Stimulated activated CD4-positive, alpha-beta T cell treated with anti-CD3 and anti-CD28 coated beads, TNF-alpha, amount 100 ng/mL, for 1 hour (primary cell): Measurements from ENCODE around the gene HARBI1.
"Not testable (repeated sequence)": the region's sequence is repeated elsewhere in the genome, so short reads cannot be mapped to it uniquely, and the experiment has no call there.

Experiments used
- DNase-seq, 3 donors: peaks; one replicate each; pipeline ENCODE4 v3.0.0-alpha.2; 2020; ENCODE audit warnings: low read depth in 3 of 3, low spot score in 1 of 3

HARBI1 gene

DNA sequence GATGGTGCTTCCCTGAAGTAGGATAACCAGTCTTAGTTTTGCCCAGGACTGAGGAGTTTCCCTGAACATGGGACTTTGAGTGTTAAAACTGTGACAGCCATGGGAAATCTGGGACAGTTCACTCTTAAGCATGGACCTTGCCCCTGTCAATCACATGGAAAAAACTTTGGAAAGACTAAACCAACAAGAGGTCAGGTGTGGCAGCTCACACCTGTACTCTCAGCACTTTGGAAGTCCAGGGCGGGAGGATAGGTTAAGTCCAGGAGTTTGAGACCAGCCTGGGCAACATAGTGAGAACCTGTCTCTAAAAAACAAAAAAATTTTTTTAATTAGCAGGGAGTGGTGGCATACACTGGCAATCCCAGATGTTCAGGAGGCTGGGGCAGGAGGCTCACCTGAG lies 19.9 kb downstream of the HARBI1 start:
- no peak for DNase-seq

DNA sequence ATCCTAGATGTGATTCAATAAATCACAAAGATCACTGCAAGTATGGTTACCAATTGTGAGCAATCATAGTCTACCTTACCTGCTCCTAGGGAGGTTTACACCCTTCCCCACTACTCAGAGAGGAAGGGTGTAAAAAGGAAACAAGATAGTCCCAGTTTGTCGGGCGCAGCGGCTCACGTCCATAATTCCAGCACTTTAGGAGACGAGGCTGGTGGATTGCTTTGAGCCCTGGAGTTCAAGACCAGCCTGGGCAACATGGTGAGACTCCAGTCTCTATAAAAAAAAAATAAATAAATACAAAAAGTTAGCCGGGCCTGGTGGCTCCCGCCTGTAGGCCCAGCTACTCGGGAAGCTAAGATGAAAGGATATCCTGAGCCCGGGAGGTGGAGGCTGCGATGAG lies 22.2 kb downstream of the HARBI1 start:
- DNase-seq: no peak

DNA sequence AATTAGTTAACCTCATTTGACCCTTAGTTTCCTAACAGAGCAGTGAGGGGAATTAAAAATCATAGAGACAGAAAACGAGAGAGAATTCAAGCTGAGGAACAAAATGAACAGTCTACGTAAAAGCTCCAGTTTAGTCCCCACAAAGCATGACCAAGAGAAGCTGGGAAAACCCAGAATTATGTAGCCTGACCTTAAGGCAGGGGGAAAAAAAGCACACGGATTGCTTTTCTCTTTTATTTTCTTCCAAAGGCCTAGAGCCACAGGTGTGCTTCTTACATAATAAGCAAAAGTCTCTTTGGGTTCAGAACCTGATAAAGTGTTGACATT lies 22.7 kb downstream of the HARBI1 start:
- DNase-seq: no peak

DNA sequence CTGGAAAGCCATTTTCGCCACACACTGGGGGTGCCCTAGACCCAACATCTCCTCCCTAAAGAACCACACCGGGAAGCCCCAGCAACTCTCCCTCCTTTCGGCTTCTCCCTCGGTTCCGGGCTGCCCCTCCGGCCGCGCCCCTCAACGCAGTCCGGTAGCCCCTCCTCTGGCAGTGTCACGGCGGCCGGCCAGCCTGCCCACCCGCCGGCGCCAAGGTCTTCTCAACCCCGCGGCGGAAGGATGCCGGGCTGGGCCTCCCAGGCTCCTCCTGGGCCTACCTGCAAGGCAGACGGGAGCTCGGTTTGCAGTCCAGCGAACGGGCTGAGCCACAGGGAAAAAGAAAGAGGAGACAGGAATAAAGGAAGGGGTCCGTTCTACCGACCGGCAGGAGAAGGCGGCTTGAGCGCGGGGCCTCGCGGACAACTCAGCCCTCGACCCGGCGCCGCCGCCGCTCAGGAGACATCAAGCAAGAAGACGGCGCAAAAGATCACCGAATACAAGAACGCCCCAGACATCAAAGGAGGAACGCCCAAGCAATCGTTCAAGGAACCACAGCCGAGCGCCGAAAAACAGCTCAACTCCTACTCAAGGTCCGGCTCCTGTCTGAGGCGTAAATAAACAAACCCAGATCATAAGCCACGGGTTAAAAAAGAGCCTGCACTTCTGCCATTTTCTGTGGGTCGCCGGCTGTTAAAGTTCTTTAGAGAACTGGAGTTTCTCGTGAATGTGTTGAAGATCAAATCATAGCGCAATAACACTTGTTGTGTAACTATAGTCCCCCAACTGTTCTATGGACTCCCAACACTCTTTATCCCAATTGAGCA lies 23.3 kb downstream of the HARBI1 start, which contains the start of gene AMBRA1:
AMBRA1 (minus strand) TSS at position 474 of the 824 bp plus-strand sequence. CDS start 45,643 bp downstream, outside the sequence.
- peak; percentile 41 to 80 (median 48) for DNase-seq

DNA sequence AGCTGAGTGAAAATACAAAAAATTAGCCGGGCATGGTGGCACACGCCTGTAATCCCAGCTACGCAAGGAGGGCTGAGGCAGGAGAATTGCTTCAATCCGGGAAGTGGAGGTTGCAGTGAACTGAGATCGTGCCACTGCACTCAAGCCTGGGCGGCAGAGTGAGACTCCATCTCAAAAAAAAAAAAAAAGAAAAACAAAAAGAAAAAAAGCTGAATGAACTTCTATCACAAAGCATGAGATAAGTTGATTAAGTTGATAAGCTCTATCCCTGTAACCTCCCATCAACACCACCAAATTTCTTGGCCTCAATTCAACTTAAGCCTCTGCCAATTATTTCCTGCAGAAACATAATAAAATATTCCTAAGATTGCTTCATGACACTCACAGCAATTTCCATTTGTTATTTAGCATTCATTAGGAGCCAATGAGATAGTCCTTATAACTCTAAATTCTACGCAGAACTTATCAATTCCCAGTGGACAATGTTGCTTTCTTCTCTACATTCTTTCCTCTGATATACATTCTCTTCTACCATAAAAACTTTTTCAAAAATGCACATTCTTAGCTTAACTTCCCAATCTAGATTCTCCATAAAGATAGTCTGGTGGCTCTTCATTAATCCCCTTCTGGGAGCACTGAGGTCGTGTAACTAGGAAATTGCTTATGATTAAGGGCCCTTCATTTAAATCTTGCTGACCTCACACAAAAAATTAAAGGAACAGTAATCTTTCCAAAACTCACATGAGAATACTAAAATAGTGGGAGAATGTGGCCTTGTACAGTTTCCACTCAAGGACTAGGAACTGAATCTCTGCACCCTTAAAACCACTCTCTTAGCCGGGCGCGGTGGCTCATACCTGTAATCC lies 26.1 kb downstream of the HARBI1 start:
- no peak for DNase-seq

DNA sequence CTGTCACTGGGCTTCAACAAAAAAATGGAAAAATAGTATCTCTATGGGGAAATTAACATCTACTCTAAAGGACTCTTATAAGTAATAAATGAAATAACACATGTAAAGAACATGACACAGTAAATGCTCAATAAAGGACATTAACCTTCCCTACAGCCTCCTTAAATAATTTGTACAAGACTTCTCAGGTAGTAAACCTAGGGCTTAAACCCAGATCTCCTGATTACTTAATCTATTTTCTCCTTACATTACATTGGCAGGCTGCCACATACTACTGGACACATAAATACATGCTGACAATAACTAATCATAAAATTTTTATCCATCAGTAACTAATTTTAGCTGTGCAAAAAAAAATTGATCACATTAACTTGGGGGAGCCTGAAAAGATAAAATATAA lies 28.1 kb downstream of the HARBI1 start:
- DNase-seq: no peak

DNA sequence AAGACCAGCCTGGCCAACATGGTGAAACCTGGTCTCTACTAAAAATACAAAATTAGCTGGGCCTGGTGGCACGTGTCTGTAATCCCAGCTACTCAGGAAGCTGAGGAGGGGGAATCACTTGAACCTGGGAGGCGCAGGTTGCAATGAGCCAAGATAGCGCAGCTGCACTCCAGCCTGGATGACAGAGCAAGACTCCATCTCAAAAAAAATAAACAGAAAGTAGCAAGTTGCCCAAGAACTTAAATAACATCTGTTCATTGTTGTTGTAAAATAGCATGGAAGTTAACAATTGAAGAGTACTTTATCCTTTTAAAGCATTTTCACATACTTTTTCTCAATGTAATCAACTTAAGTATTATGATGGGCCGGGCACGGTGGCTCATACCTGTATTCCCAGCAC lies 28.9 kb downstream of the HARBI1 start:
- no peak for DNase-seq

DNA sequence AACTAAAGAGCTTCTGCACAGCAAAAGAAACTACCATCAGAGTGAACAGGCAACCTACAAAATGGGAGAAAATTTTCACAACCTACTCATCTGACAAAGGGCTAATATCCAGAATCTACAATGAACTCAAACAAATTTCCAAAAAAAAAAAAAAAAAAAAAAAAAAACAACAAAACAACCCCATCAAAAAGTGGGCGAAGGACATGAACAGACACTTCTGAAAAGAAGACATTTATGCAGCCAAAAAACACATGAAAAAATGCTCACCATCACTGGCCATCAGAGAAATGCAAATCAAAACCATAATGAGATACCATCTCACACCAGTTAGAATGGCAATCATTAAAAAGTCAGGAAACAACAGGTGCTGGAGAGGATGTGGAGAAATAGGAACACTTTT lies 33.5 kb downstream of the HARBI1 start:
- not testable (repeated sequence) for DNase-seq

DNA sequence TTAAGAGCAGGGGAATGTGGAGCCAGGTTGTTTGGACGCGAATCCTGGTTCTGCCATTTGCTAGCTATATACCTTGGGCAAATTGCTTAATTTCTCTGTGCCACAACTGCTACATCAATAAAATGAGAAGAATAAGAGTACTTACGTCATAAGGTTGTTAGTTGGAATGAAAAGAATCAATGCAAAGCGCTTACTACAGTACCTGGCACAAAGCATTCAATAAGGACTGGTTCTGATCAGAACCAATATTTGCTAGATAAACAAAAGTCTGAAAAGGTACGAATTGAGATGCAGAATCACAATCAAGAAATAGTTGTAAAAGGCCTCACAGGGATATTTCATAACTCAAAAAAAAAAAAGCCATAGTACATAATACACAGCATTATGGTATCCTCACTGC lies 34.4 kb downstream of the HARBI1 start:
- no peak for DNase-seq

DNA sequence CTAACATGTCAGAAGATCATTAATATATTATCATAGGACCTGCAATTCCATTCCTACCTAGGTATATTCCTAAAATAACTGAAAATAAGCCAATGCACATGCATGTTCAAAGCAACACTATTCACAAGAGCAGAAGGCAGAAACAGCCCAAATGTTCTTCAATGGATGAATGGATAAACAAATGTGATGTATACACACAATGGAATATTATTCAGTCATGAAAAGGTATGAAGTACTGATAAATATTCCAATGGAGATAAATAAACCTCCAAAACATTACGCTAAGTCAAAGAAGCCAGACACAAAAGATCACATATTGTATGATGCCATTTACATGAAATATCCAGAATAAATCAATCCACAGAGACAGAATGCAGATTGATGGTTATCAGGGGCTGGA lies 40.0 kb downstream of the HARBI1 start:
- DNase-seq: no peak

DNA sequence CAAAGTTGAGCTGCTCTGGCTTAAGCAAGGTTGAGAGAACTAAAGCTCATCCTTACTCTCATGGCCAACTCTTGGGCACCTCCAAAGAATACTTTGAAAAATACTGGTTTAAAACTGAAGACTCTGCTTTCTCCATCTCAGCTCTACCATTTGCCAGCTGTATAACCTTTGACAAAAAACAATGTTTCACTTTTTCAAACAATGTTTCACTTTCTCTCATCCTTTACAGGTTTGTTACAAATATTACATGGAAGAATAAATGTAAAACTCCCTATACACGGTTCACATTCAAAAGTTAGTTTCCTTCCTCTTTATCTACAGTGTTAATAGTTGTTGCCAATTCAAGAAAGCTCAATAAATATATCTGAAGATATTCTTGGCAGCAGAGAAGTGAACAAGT lies 42.4 kb downstream of the HARBI1 start:
- no peak for DNase-seq

DNA sequence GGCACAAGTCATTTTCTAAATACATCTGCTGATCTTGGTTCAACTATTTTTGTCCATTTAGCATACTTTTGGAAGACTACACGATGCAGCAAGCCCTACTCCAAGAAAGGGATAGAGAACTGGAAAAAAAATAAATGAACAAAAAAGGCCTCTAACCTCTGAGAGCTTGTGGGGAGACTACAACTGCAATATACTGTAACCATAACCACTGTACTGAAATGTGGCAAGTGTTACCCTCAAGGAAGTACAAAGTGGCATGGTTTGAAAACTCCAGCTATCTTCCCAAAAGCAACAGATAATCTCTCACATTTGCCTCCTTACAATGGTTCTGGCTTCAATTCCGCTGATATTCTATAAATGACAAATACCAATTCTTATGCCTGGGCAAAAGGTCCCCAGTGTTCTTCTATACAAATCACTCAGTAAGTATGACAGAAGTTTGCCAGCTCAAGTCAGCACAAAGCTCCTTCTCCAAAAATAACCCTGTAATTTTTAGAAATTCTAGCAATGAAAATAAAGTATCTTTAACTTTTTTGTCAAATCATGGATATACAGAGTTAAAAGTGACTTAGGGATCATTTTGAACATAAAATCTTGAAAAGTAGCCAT lies 46.1 kb downstream of the HARBI1 start:
- DNase-seq: no peak

DNA sequence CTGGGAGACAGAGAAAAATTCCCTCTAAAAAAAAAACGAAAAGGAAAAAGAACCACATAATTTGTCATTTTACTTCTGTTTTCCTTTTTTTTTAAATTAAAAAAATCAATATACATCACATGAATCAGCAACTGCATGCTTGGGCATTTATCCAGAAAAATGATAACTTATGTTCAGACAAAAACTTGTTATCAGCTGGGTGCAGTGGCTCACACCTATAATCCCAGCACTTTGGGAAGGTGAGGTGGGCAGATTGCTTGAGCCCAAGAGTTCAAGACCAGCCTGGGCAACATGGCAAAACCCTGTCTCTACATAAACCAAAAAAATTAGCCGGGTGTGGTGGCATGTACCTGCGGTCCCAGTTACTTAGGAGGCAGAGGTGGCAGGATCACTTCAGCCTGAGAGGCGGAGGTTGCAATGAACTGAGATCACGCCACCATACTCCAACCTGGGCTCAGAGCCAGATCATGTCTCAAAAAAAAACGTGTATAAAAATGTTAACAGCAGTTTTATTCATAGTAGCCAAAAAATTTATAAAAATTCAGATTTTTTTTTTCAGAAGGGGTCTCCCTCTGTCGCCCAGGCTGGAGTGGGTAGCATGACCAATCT lies 51.7 kb downstream of the HARBI1 start:
- DNase-seq: no peak

DNA sequence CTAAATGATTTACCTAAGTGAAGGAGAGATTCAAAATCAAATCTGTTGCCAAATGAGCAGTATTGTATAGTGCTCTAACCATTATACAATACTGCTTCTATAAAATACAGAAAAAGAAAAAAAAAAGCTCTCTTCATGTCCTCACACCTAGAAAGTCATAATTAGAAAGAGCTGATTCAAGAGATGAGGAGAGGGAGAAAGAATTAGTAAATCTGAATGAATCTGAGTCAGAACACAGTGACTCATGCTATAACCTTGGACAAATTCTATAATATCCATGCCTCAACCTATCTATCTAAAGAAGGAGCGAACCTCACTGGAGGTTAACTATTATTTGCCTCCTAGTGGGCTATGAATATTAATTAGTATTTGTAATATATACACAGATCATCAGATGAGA lies 52.6 kb downstream of the HARBI1 start:
- no peak for DNase-seq

DNA sequence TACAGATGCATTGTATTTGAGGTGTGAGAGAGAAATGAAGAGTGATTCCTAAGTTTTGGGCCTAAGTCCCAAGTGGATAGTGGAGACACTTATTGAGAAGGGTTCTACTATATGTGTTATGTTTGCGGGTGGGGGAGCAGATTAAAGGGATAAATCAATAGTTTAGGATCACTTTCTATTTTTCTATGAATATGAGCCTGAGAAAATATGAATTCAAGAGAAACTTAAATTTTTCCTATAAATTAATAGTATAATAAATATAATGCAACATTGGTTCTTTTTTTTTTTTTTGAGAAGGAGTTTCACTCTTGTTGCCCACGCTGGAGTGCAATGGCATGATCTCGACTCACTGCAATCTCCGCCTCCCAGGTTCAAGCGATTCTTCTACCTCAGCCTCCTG lies 54.5 kb downstream of the HARBI1 start:
- DNase-seq: no peak

DNA sequence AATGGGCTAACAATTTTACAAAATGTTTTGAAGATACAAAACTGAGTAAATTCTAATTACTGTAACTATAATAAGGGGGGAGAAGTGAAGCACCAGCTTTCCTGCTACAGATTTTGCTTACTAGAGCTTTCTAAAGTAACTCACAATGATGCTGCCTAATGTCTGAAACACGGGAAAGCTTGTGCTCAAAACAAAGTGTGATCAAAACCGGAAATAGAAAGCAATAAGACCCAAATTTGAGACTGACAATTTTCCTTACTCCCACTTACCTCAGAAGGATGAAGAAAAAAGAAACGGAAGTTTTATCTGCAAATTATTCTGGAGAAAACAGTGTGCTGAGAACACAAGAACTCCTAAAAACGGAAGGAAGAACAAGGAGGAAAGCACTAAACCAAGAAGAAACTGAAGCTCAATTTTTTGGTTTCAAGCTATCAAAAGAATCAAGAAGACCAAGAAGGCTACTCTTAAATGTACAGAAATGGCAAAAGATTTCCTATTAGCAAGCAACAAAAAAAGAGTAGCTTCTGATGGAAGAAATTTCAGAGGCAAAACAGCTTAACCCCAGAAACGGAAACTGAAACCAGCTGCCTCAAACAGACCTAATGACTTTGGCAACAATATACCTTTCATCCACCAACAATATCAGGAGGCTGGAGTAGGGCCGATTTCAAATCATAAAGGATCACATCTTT lies 56.6 kb downstream of the HARBI1 start:
- no peak for DNase-seq

DNA sequence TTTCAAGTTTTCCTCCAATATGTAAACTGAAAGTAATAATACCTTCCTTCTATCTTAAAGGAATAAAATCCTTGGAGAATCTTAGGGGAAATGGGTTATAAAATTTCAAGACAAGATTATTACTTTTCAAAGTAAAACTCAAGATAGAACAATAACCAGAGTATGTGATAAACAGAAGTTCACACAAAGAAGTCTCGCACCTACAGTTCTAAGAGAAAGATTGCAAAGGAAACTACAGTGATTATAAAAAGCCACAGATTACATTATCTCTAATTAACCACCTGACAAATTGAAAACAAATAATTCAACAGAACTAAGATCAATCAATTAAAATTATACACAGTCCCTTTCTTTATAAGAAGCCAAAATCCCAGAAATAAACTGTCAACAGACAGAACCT lies 57.2 kb downstream of the HARBI1 start:
- DNase-seq: no peak

DNA sequence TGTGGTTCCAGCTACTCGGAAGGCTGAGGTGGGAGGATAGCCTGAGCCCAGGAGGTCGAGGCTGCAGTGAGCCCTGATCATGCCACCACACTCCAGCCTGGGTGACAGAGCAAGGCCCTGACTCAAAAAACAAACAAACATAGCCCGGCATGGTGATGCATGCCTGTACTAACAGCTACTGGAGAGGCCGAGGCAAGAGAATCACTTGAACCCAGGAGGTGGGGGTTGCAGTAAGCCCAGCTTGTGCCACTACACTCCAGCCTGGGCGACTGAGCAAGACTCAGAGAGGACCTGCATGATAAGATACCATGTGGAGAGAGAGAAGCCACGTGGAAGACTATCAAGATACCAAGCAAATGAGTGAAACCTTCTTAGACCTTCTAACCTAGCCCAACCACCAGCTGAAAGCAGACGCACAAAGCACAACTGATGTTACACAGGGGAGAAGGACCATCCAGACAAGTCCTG lies 59.3 kb downstream of the HARBI1 start:
- DNase-seq: no peak

DNA sequence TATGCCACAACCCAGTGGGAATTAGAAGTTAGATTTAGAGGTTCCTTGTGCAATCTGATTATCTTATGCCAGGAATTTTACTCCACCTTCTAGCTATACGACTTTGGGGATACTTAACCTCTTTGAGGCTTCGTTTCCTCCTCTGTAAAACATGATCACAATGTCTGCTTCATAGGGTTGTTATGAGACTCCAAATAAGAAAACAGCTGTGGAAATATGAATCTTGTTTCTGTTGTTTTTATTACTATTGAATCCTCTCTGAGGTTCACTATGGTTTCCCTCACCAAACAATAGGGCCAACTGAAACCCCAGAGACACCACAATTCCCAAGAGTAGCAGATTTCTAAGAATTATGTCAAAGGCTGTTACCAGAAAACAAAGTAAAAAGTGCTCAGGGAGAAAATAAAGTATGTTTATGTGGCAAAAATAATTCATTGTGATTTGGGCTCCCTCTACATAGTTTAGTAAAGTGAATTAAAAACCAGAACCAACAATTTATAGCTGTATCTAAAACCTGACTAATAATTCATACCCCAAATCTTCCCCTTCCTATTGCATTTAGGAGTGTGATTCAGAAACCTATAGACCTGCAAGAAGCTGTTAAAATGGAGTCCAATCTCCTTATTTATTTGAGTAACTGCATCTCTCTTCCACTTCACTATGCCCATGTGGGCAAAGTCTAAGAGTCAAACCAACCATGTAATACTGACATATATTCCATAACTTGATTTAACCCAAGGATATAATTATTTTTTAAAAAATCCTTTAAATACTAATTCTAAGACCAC lies 61.6 kb downstream of the HARBI1 start:
- DNase-seq: no peak
